Erythroblast (primary cell): ENCODE data around the gene SMARCC1.

Experiments used
- GATA1 ChIP-seq: IDR thresholded peaks from 2 replicates; pipeline ENCODE4 v1.6.1; 2011; ENCODE audit warnings: low read depth, mild to moderate bottlenecking, control low read depth, low read length, moderate library complexity
- POLR2A ChIP-seq: IDR thresholded peaks from 2 replicates; pipeline ENCODE4 v1.6.1; 2011; ENCODE audit warnings: mild to moderate bottlenecking, low read length

GRCh38 chr3:47573190-47574172 is 208.2 kb downstream of the SMARCC1 start:
- TF ChIP-seq POLR2A (no peak), GATA1 (no peak)
